ENCODE results near the gene PKP1.

The PKP1 gene

GRCh38 chr1:201264072-201264471, 19.2 kb upstream of the PKP1 start:
- DNase-seq (ENCODE audit: low spot score in 2 of 2), result peak in 1 of 2 donors; percentile 3
- Mint-ChIP-seq H3K4me3 (no peak overlapping the region), H3K9me3 (no peaks in the 10 kb centered on the region), H3K4me1 (no peaks in the 10 kb centered on the region), H3K36me3 (ENCODE audit: insufficient read depth) (no peaks in the 10 kb centered on the region), H3K27me3 (peaks cover 73% of the 10 kb centered on the region), H3K27ac (ENCODE audit: low read depth) (no peak overlapping the region)
- no peak for ATAC-seq (replicated peaks; ENCODE audit: extremely low read depth, poor library complexity, severe bottlenecking)

GRCh38 chr1:201264554-201264953, 18.8 kb upstream of the PKP1 start:
- no peaks in the 10 kb centered on the region for H3K9me3 Mint-ChIP-seq
- H3K27ac Mint-ChIP-seq (ENCODE audit: low read depth), result no peak overlapping the region
- ATAC-seq (replicated peaks; ENCODE audit: extremely low read depth, poor library complexity, severe bottlenecking) (no peak), DNase-seq (ENCODE audit: low spot score in 2 of 2) (no peak)
- H3K27me3 Mint-ChIP-seq, result peaks cover 78% of the 10 kb centered on the region
- no peaks in the 10 kb centered on the region for H3K4me1 Mint-ChIP-seq
- no peak overlapping the region for H3K4me3 Mint-ChIP-seq
- no peaks in the 10 kb centered on the region for H3K36me3 Mint-ChIP-seq (ENCODE audit: insufficient read depth)

- no peak for ATAC-seq (replicated peaks; ENCODE audit: extremely low read depth, poor library complexity, severe bottlenecking)
- H3K27ac Mint-ChIP-seq (ENCODE audit: low read depth), result no peak overlapping the region
- no peaks in the 10 kb centered on the region for H3K36me3 Mint-ChIP-seq (ENCODE audit: insufficient read depth)
- peaks cover 82% of the 10 kb centered on the region for H3K27me3 Mint-ChIP-seq
- no peak for DNase-seq (ENCODE audit: low spot score in 2 of 2)
- H3K4me1 Mint-ChIP-seq, result no peaks in the 10 kb centered on the region
- no peaks in the 10 kb centered on the region for H3K9me3 Mint-ChIP-seq
- no peak overlapping the region for H3K4me3 Mint-ChIP-seq
Measured at GRCh38 chr1:201265756-201266155, 17.6 kb upstream of the PKP1 start.

DNA sequence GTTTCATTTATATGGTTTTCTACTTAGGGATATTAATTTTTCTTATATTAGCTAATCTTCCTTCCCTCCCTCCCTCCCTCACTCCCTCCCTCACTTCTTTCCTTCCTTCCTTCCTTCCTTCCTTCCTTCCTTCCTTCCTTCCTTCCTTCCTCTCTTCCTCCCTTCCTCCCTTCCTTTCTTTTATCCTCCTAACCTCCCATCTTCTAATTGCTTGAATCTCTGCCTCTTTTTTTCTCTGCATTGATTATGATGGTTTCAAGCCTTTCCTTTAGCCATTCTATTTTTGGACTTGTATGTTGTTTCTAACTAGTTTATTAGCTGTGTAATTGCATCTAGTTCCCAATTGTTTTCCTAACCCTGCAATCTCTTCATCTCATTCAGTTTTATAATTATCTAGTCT, 17.0 kb upstream of the PKP1 start:
- H3K27ac Mint-ChIP-seq (ENCODE audit: low read depth), result no peak overlapping the region
- peaks cover 78% of the 10 kb centered on the region for H3K27me3 Mint-ChIP-seq
- no peak overlapping the region for H3K4me3 Mint-ChIP-seq
- no peak for DNase-seq (ENCODE audit: low spot score in 2 of 2)
- H3K36me3 Mint-ChIP-seq (ENCODE audit: insufficient read depth), result no peaks in the 10 kb centered on the region
- ATAC-seq (replicated peaks; ENCODE audit: extremely low read depth, poor library complexity, severe bottlenecking), result no peak
- no peaks in the 10 kb centered on the region for H3K4me1 Mint-ChIP-seq
- no peaks in the 10 kb centered on the region for H3K9me3 Mint-ChIP-seq

GRCh38 chr1:201266774-201267173, 16.5 kb upstream of the PKP1 start:
- peaks cover 73% of the 10 kb centered on the region for H3K27me3 Mint-ChIP-seq
- H3K9me3 Mint-ChIP-seq, result no peaks in the 10 kb centered on the region
- DNase-seq (ENCODE audit: low spot score in 2 of 2), result peak in 1 of 2 donors; percentile 3
- no peak overlapping the region for H3K27ac Mint-ChIP-seq (ENCODE audit: low read depth)
- no peaks in the 10 kb centered on the region for H3K4me1 Mint-ChIP-seq
- H3K4me3 Mint-ChIP-seq, result no peak overlapping the region
- no peaks in the 10 kb centered on the region for H3K36me3 Mint-ChIP-seq (ENCODE audit: insufficient read depth)
- no peak for ATAC-seq (replicated peaks; ENCODE audit: extremely low read depth, poor library complexity, severe bottlenecking)

DNA sequence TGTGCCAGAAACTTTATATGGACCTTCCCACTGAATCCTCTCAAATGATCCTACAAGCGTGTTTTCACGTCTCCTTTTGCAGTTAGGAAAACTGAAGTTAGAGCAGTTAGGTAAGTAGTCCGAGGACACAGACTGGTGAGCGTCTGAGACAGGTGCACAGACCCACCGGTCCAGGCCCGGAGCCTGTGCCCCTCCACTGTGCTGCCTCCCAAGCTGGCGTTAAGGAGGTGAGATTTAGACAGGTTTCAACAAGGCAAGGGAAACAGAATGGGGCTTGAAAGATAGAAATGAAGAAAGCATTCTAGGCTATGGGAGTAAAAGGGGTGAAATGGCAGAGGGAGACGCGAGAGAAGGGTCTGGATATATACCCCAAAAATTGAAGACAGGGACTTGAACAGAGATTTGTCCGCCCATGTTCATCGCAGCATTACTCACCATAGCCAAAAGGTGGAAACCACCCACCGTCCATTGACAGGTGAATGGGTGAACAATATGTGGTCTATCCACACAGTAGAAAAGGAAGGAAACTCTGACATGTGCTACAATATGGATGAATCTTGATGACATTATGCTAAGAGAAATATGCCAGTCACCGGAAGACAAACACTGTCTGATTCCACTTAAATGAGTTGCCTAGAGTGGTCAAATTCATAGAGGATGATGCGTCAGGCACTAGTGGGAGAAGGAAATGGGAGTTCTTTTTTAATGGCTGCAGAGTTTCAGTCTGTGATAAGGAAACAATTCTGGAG, 15.7 kb upstream of the PKP1 start:
- no peak overlapping the region for H3K4me3 Mint-ChIP-seq
- DNase-seq (ENCODE audit: low spot score in 2 of 2) (no peak), ATAC-seq (replicated peaks; ENCODE audit: extremely low read depth, poor library complexity, severe bottlenecking) (no peak)
- H3K27me3 Mint-ChIP-seq, result peaks cover 71% of the 10 kb centered on the region
- no peaks in the 10 kb centered on the region for H3K4me1 Mint-ChIP-seq
- H3K36me3 Mint-ChIP-seq (ENCODE audit: insufficient read depth), result no peaks in the 10 kb centered on the region
- no peaks in the 10 kb centered on the region for H3K9me3 Mint-ChIP-seq
- no peak overlapping the region for H3K27ac Mint-ChIP-seq (ENCODE audit: low read depth)

GRCh38 chr1:201268604-201269151, 14.6 kb upstream of the PKP1 start:
- no peak for DNase-seq (ENCODE audit: low spot score in 2 of 2)
- H3K4me1 Mint-ChIP-seq, result no peaks in the 10 kb centered on the region

GRCh38 chr1:201269281-201269680, 14.0 kb upstream of the PKP1 start:
- peaks cover 57% of the 10 kb centered on the region for H3K27me3 Mint-ChIP-seq
- no peak overlapping the region for H3K4me3 Mint-ChIP-seq
- H3K36me3 Mint-ChIP-seq (ENCODE audit: insufficient read depth), result no peaks in the 10 kb centered on the region
- DNase-seq (ENCODE audit: low spot score in 2 of 2) (no peak), ATAC-seq (replicated peaks; ENCODE audit: extremely low read depth, poor library complexity, severe bottlenecking) (no peak)
- no peaks in the 10 kb centered on the region for H3K9me3 Mint-ChIP-seq
- H3K27ac Mint-ChIP-seq (ENCODE audit: low read depth), result no peak overlapping the region
- no peaks in the 10 kb centered on the region for H3K4me1 Mint-ChIP-seq

More at GRCh38 chr1:201268604-201269151, 14.6 kb upstream of the PKP1 start:
- H3K4me3 Mint-ChIP-seq, result no peak overlapping the region
- no peak for ATAC-seq (replicated peaks; ENCODE audit: extremely low read depth, poor library complexity, severe bottlenecking)
- H3K27me3 Mint-ChIP-seq, result peaks cover 63% of the 10 kb centered on the region
- no peaks in the 10 kb centered on the region for H3K36me3 Mint-ChIP-seq (ENCODE audit: insufficient read depth)
- no peak overlapping the region for H3K27ac Mint-ChIP-seq (ENCODE audit: low read depth)
- no peaks in the 10 kb centered on the region for H3K9me3 Mint-ChIP-seq

- DNase-seq (ENCODE audit: low spot score in 2 of 2), result no peak
Measured at GRCh38 chr1:201269900-201270410, 13.4 kb upstream of the PKP1 start.

GRCh38 chr1:201270616-201271390, 12.5 kb upstream of the PKP1 start:
- Mint-ChIP-seq H3K27me3 (peaks cover 47% of the 10 kb centered on the region), H3K9me3 (no peaks in the 10 kb centered on the region), H3K36me3 (ENCODE audit: insufficient read depth) (no peaks in the 10 kb centered on the region), H3K27ac (ENCODE audit: low read depth) (no peak overlapping the region), H3K4me3 (no peak overlapping the region), H3K4me1 (no peaks in the 10 kb centered on the region)
- DNase-seq (ENCODE audit: low spot score in 2 of 2) (no peak), ATAC-seq (replicated peaks; ENCODE audit: extremely low read depth, poor library complexity, severe bottlenecking) (no peak)

More at GRCh38 chr1:201269900-201270410, 13.4 kb upstream of the PKP1 start:
- Mint-ChIP-seq H3K9me3 (no peaks in the 10 kb centered on the region), H3K4me1 (no peaks in the 10 kb centered on the region), H3K27me3 (peaks cover 50% of the 10 kb centered on the region), H3K27ac (ENCODE audit: low read depth) (no peak overlapping the region), H3K4me3 (no peak overlapping the region), H3K36me3 (ENCODE audit: insufficient read depth) (no peaks in the 10 kb centered on the region)
- ATAC-seq (replicated peaks; ENCODE audit: extremely low read depth, poor library complexity, severe bottlenecking), result no peak

GRCh38 chr1:201272799-201273198, 10.5 kb upstream of the PKP1 start:
- Mint-ChIP-seq H3K27ac (ENCODE audit: low read depth) (no peak overlapping the region), H3K4me1 (no peaks in the 10 kb centered on the region), H3K9me3 (no peaks in the 10 kb centered on the region), H3K4me3 (no peak overlapping the region), H3K36me3 (ENCODE audit: insufficient read depth) (no peaks in the 10 kb centered on the region), H3K27me3 (peaks cover 34% of the 10 kb centered on the region)
- ATAC-seq (replicated peaks; ENCODE audit: extremely low read depth, poor library complexity, severe bottlenecking) (no peak), DNase-seq (ENCODE audit: low spot score in 2 of 2) (no peak)

- Mint-ChIP-seq H3K4me1 (no peaks in the 10 kb centered on the region), H3K36me3 (ENCODE audit: insufficient read depth) (no peaks in the 10 kb centered on the region), H3K9me3 (no peaks in the 10 kb centered on the region), H3K27ac (ENCODE audit: low read depth) (no peak overlapping the region), H3K4me3 (no peak overlapping the region), H3K27me3 (peaks cover 27% of the 10 kb centered on the region)
- no peak for ATAC-seq (replicated peaks; ENCODE audit: extremely low read depth, poor library complexity, severe bottlenecking)
- no peak for DNase-seq (ENCODE audit: low spot score in 2 of 2)
Measured at GRCh38 chr1:201274616-201275252, 8.6 kb upstream of the PKP1 start.

Data from central memory CD8-positive, alpha-beta T cell (primary cell).